A549 (cell line): ENCODE measurements around the gene PTPN1. TPM values are rescaled to one million over a fixed set of nuclear protein-coding genes. Genes with fewer than 3 reads are reported as not detected.

Experiments used
- ATAC-seq, 2 experiments: fragments of 200-7000 bp in 1 of 2; fragments of >200 bp in 1 of 2; cut with Nextera tagmentation in 1 of 2; cut with Tn5 transposase in 1 of 2; 3 replicates each; pipeline versions ENCODE4 v1.8.0 to v1.9.1; 2018 to 2020; ENCODE audit warnings: mild to moderate bottlenecking in 1 of 2, moderate library complexity in 1 of 2
- CTCF ChIA-PET: fragments of 300-600 bp; sonication (Branson Sonifier 250); formaldehyde crosslinking; extraction: SDS; loops from one replicate; lab custom pipeline; 2021; ENCODE audit warnings: antibody characterized with exemption, inconsistent platforms; lab: Yijun Ruan, JAX
- POLR2A ChIA-PET: fragments of 350-600 bp; formaldehyde crosslinking; extraction: SDS; loops from one replicate; lab custom pipeline; 2021; ENCODE audit warnings: antibody characterized with exemption, inconsistent platforms; lab: Yijun Ruan, JAX
- DNase-seq, 2 experiments: peaks; one replicate each; pipeline versions ENCODE4 v3.0.0 to v3.0.0-alpha.2; 2011 to 2016; ENCODE audit warnings: low read depth in 1 of 2, low spot score in 1 of 2
- FAIRE-seq: peaks from 2 replicates; lab custom pipeline; 2011; peaks lifted over from hg19 to GRCh38; lab: Jason Lieb, UNC
- H3K27ac ChIP-seq, 2 experiments: fragments of >200 bp; sonication (Bioruptor Twin); formaldehyde crosslinking; 3 replicates each; pipeline ENCODE4 v1.5.1; 2016 to 2017
- H3K4me1 ChIP-seq: fragments of >200 bp; sonication (Bioruptor Twin); formaldehyde crosslinking; 3 replicates; pipeline ENCODE4 v1.6.1; 2016
- H3K4me2 ChIP-seq: fragments of >200 bp; sonication (Bioruptor Twin); formaldehyde crosslinking; 3 replicates; pipeline ENCODE4 v1.6.1; 2016
- H3K4me3 ChIP-seq: fragments of >200 bp; sonication (Bioruptor Twin); formaldehyde crosslinking; 3 replicates; pipeline ENCODE4 v1.5.1; 2016
- H3K9me3 ChIP-seq: fragments of >200 bp; sonication (Bioruptor Twin); formaldehyde crosslinking; 3 replicates; pipeline ENCODE4 v1.6.1; 2016
- ATOH8 ChIP-seq: fragments of 250-450 bp; sonication (Bioruptor Pico); IDR thresholded peaks from 2 replicates; pipeline ENCODE4 v1.5.0; 2020; ENCODE audit warnings: low read depth, mild to moderate bottlenecking, moderate library complexity
- CBX2 ChIP-seq: fragments of 200-600 bp; sonication (generic); IDR thresholded peaks from 2 replicates; pipeline ENCODE4 v1.6.1; 2016; ENCODE audit warnings: low read depth, mild to moderate bottlenecking, borderline replicate concordance
- CEBPB ChIP-seq, 2 experiments: fragments of >200 bp in 1 of 2; sonication (Bioruptor Twin) in 1 of 2; formaldehyde crosslinking in 1 of 2; IDR thresholded peaks; 2 replicates each; pipeline ENCODE4 v1.6.1; 2012 to 2016
- CHD2 ChIP-seq: fragments of 150-350 bp; IDR thresholded peaks from 2 replicates; pipeline ENCODE4 v1.6.1; 2014; ENCODE audit warnings: low read length; ENCODE audit not compliant: partially characterized antibody
- EHF ChIP-seq: fragments of 250-450 bp; sonication (Bioruptor Pico); IDR thresholded peaks from 2 replicates; pipeline ENCODE4 v1.5.0; 2020; ENCODE audit warnings: mild to moderate bottlenecking
- EHMT2 ChIP-seq: fragments of 200-600 bp; sonication (generic); IDR thresholded peaks from 2 replicates; pipeline ENCODE4 v1.6.1; 2016; ENCODE audit warnings: antibody characterized with exemption, low read depth, mild to moderate bottlenecking, moderate library complexity
- EP300 ChIP-seq, 2 experiments: fragments of >200 bp; sonication (Bioruptor Twin); formaldehyde crosslinking; IDR thresholded peaks; 2 replicates in 1 of 2; 3 replicates in 1 of 2; pipeline ENCODE4 v1.6.1; 2016 to 2017
- FOSL2 ChIP-seq, 2 experiments: fragments of 450-650 bp in 1 of 2; fragments of >200 bp in 1 of 2; sonication (Bioruptor Twin) in 1 of 2; formaldehyde crosslinking; IDR thresholded peaks; 2 replicates each; pipeline versions ENCODE4 v1.5.0 to v1.6.1; 2016 to 2020; ENCODE audit warnings: mild to moderate bottlenecking in 1 of 2, moderate library complexity in 1 of 2
- FOXS1 ChIP-seq: fragments of 250-450 bp; sonication (Bioruptor Pico); IDR thresholded peaks from 2 replicates; pipeline ENCODE4 v1.5.0; 2020; ENCODE audit warnings: mild to moderate bottlenecking, moderate library complexity
- HES2 ChIP-seq: fragments of >200 bp; sonication (Bioruptor Twin); formaldehyde crosslinking; IDR thresholded peaks from 2 replicates; pipeline ENCODE4 v1.6.1; 2016
- HEYL ChIP-seq: fragments of 250-450 bp; sonication (Bioruptor Pico); IDR thresholded peaks from 2 replicates; pipeline ENCODE4 v1.8.0; 2021; ENCODE audit warnings: mild to moderate bottlenecking, moderate library complexity
- HOXA7 ChIP-seq: fragments of 250-450 bp; sonication (Bioruptor Pico); IDR thresholded peaks from 2 replicates; pipeline ENCODE4 v1.5.0; 2020; ENCODE audit warnings: mild to moderate bottlenecking, moderate library complexity
- HOXB5 ChIP-seq: fragments of 250-450 bp; sonication (Bioruptor Pico); IDR thresholded peaks from 2 replicates; pipeline ENCODE4 v1.5.0; 2020; ENCODE audit warnings: mild to moderate bottlenecking, moderate library complexity
- JUNB ChIP-seq: fragments of >200 bp; sonication (Bioruptor Twin); formaldehyde crosslinking; IDR thresholded peaks from 2 replicates; pipeline ENCODE4 v1.6.1; 2016
- MAFK ChIP-seq: fragments of 450-650 bp; IDR thresholded peaks from 2 replicates; pipeline ENCODE4 v1.6.1; 2014; ENCODE audit not compliant: partially characterized antibody
- MAX ChIP-seq: IDR thresholded peaks from 2 replicates; pipeline ENCODE4 v1.6.1; 2012
- MAZ ChIP-seq: fragments of 150-350 bp; IDR thresholded peaks from 2 replicates; pipeline ENCODE4 v1.6.1; 2014; ENCODE audit warnings: antibody characterized with exemption, low read depth, low read length, borderline replicate concordance
- MYC ChIP-seq: IDR thresholded peaks from 2 replicates; pipeline ENCODE4 v1.6.1; 2012; ENCODE audit warnings: mild to moderate bottlenecking, inconsistent platforms, low read length, improper control_type of control experiment, borderline replicate concordance
- NPAS2 ChIP-seq: fragments of 250-450 bp; sonication (Bioruptor Pico); IDR thresholded peaks from 2 replicates; pipeline ENCODE4 v1.8.0; 2022; ENCODE audit warnings: mild to moderate bottlenecking, moderate library complexity, borderline replicate concordance
- RARB ChIP-seq: fragments of 250-450 bp; sonication (Bioruptor Pico); IDR thresholded peaks from 2 replicates; pipeline ENCODE4 v1.8.0; 2021; ENCODE audit warnings: mild to moderate bottlenecking, moderate library complexity
- RNF2 ChIP-seq: fragments of 200-600 bp; sonication (generic); IDR thresholded peaks from 2 replicates; pipeline ENCODE4 v1.6.1; 2016; ENCODE audit warnings: low read depth, mild to moderate bottlenecking, antibody characterized with exemption, moderate library complexity, borderline replicate concordance
- TFCP2L1 ChIP-seq: fragments of 250-450 bp; sonication (Bioruptor Pico); IDR thresholded peaks from 2 replicates; pipeline ENCODE4 v1.5.0; 2021; ENCODE audit warnings: mild to moderate bottlenecking
- TP53 ChIP-seq: fragments of 250-450 bp; sonication (Bioruptor Pico); IDR thresholded peaks from 2 replicates; pipeline ENCODE4 v1.5.0; 2021; ENCODE audit warnings: mild to moderate bottlenecking, moderate library complexity
- ZSCAN20 ChIP-seq: fragments of 250-450 bp; sonication (Bioruptor Pico); IDR thresholded peaks from 2 replicates; pipeline ENCODE4 v1.8.0; 2022; ENCODE audit warnings: mild to moderate bottlenecking, moderate library complexity
- WGBS: methylation state at CpG from one replicate; pipeline ENCODE4 v1.1.6; 2017; ENCODE audit errors: missing lambda C conversion rate; 5-methylcytosine and 5-hydroxymethylcytosine counted together
- polyA plus RNA-seq, 4 experiments: library from polyadenylated mRNA; depleted of rRNA in 3 of 4; stranded (reverse); fragments of >200 nt; fragmentation: RNase III in 1 of 4; extraction: RNeasy Plus Mini Kit Qiagen cat#74134 plus additional on column Dnase treatment in 1 of 4; gene quantifications; 2 replicates in 3 of 4; 3 replicates in 1 of 4; pipeline ENCODE4 v1.2.3, GENCODE V29; 2011 to 2017

Gene PTPN1
- polyA plus RNA-seq, 2 of the 4 experiments (the other 2 are of a cell fraction) = 23.2 to 24.3 TPM

- DNase-seq (no peak), FAIRE-seq (no peak), ATAC-seq (peak in 1 of 2 experiments; percentile 40; a peak in 2 of 6 replicates)
- WGBS = 84% methylated on average over 30 of the region's 32 CpGs
- no peak overlapping the region for H3K4me3 ChIP-seq
- no peaks in the 10 kb centered on the region for H3K4me1 ChIP-seq
- H3K27ac ChIP-seq = no peak overlapping the region
- no peak overlapping the region for H3K4me2 ChIP-seq
- TF ChIP-seq FOSL2 (IDR thresholded peaks at IDR 0.05) (no peak), FOSL2 (CRISPR knock-in tag; IDR thresholded peaks at IDR 0.05) (no peak), MYC (no peak), NPAS2 (CRISPR knock-in tag) (no peak), EP300 (IDR thresholded peaks at IDR 0.05) (no peak), CEBPB (IDR thresholded peaks at IDR 0.05) (no peak), FOXS1 (no peak), HES2 (no peak), HOXA7 (CRISPR knock-in tag) (no peak), ATOH8 (CRISPR knock-in tag) (no peak)
- ChIA-PET POLR2A (no interaction called here), CTCF (interaction anchor here (0.5 to 3.0 kb wide), 6 partner anchors 10 to 420 kb away, joined by 3 to 12 read pairs (median 8); no protein-coding TSS in a partner anchor)
- no peaks in the 10 kb centered on the region for H3K9me3 ChIP-seq
Observed at GRCh38 chr20:50607850-50608749, 97.9 kb downstream of the PTPN1 start.

- H3K9me3 ChIP-seq = no peaks in the 10 kb centered on the region
- WGBS = 93% methylated on average over 5 of the region's 13 CpGs
- CTCF ChIA-PET = interaction anchor here (0.5 to 3.0 kb wide), 6 partner anchors 9 to 421 kb away, joined by 3 to 12 read pairs (median 8); no protein-coding TSS in a partner anchor
- no peak for TF ChIP-seq TFCP2L1 (CRISPR knock-in tag)
- TF ChIP-seq EHF (CRISPR knock-in tag) = no peak
- TF ChIP-seq HEYL (CRISPR knock-in tag) = no peak
- no peak for TF ChIP-seq CHD2
- TF ChIP-seq, all 56 proteins: peak for 0
- FAIRE-seq = no peak
- Histone ChIP-seq H3K4me3 (no peak overlapping the region), H3K4me2 (no peak overlapping the region), H3K4me1 (no peaks in the 10 kb centered on the region), H3K27ac (no peak overlapping the region)
- no peak for ATAC-seq
- DNase-seq = no peak
- POLR2A ChIA-PET = no interaction called here
Observed at GRCh38 chr20:50608750-50609104, 98.5 kb downstream of the PTPN1 start.

GRCh38 chr20:50609438-50609989 lies 99.3 kb downstream of the PTPN1 start:
- no peak overlapping the region for H3K4me2 ChIP-seq
- no peaks in the 10 kb centered on the region for H3K9me3 ChIP-seq
- no peak for DNase-seq
- ATAC-seq = no peak
- 77% methylated on average over 7 of the region's 28 CpGs for WGBS
- CTCF ChIA-PET = interaction anchor here (0.8 to 3.0 kb wide), 6 partner anchors 13 to 430 kb away, joined by 3 to 12 read pairs (median 8); no protein-coding TSS in a partner anchor
- POLR2A ChIA-PET = no interaction called here
- TF ChIP-seq MYC (no peak), JUNB (no peak), ATOH8 (CRISPR knock-in tag) (no peak), RARB (no peak), MAFK (no peak), TP53 (CRISPR knock-in tag) (no peak), RNF2 (no peak), TFCP2L1 (CRISPR knock-in tag) (no peak), MAX (no peak), MAZ (no peak), EHMT2 (no peak), HOXB5 (CRISPR knock-in tag) (no peak), ZSCAN20 (CRISPR knock-in tag) (no peak), CHD2 (no peak), CBX2 (no peak)
- TF ChIP-seq, all 56 proteins: peak for 0
- Histone ChIP-seq H3K4me3 (no peak overlapping the region), H3K4me1 (no peaks in the 10 kb centered on the region), H3K27ac (peak overlapping the region in 1 of 2 experiments; percentile 8; a peak in 1 of 6 replicates)
- FAIRE-seq = no peak
